Mucosa of descending colon (tissue), 3 donors: ENCODE data around the gene TMEM151A. TPM values are rescaled to one million over a fixed set of nuclear protein-coding genes. Genes with fewer than 3 reads are reported as not detected.
"Not testable (repeated sequence)": the region's sequence is repeated elsewhere in the genome, so short reads cannot be mapped to it uniquely, and the experiment has no call there.

Experiments
- ATAC-seq: fragments of 200-7000 bp; cut with Tn5 transposase; one replicate; pipeline ENCODE4 v1.9.1; 2020; ENCODE audit warnings: mild to moderate bottlenecking, moderate library complexity
- DNase-seq, 3 donors: peaks; one replicate each; pipeline ENCODE4 v3.0.0-alpha.2; 2020
- H3K36me3 ChIP-seq: fragments of 200-600 bp; one replicate; pipeline ENCODE4 v1.8.0; 2021; ENCODE audit warnings: low read depth, mild to moderate bottlenecking
- H3K4me1 ChIP-seq: fragments of 200-600 bp; one replicate; pipeline ENCODE4 v1.8.0; 2021; ENCODE audit warnings: low read depth, mild to moderate bottlenecking
- H3K4me3 ChIP-seq: fragments of 200-600 bp; one replicate; pipeline ENCODE4 v1.8.0; 2021; ENCODE audit warnings: mild to moderate bottlenecking
- H3K9me3 ChIP-seq: fragments of 200-600 bp; one replicate; pipeline ENCODE4 v1.8.0; 2021; ENCODE audit warnings: mild to moderate bottlenecking
- CTCF ChIP-seq: fragments of 200-600 bp; IDR thresholded peaks from one replicate; pipeline ENCODE4 v1.8.0; 2022; ENCODE audit warnings: antibody characterized with exemption, mild to moderate bottlenecking
- intact Hi-C, 2 donors: fragments of 100-400 bp; cut with DNase I in 1 of 2; cut with micrococcal nuclease in 1 of 2; formaldehyde crosslinking; loops; one replicate each; pipeline versions ENCODE4 v1.11.0 to v1.11.1; 2022; cut with DNase I, micrococcal nuclease
- total RNA-seq, 3 donors: library from RNA; stranded (reverse); fragmentation: NEBNext Ultra II Directional in 2 of 3; extraction: Animal tissue kit (Norgen Biotek cat#: 25700) in 2 of 3; gene quantifications; one replicate each; pipeline versions ENCODE4 v1.2.1 to v1.2.4, GENCODE V29; 2021 to 2023
- donor health status: DM: no; HTN: no; CAD: no; lungs with moderate emphysema.
- donor health status: DM: no; HTN: no; CAD: no.
- donor health status: DM: no; HTN: yes; CAD: no.

The TMEM151A gene
- total RNA-seq, 3 donors from 2014 or later, result 0.17 to 0.38 (median 0.27) TPM

- Histone ChIP-seq H3K4me3 (no peak overlapping the region), H3K4me1 (peaks cover 4% of the 10 kb centered on the region), H3K36me3 (no peaks in the 10 kb centered on the region), H3K9me3 (no peaks in the 10 kb centered on the region)
- intact Hi-C loops, result no loop called here
- TF ChIP-seq CTCF, result no peak
- ATAC-seq (no peak), DNase-seq (no peak)
Measured at GRCh38 chr11:66275396-66275795, 16.3 kb upstream of the TMEM151A start.

GRCh38 chr11:66275984-66276612 lies 15.6 kb upstream of the TMEM151A start:
- H3K36me3 ChIP-seq, result no peaks in the 10 kb centered on the region
- H3K4me3 ChIP-seq, result no peak overlapping the region
- peaks cover 4% of the 10 kb centered on the region for H3K4me1 ChIP-seq
- no peak for DNase-seq
- intact Hi-C loops, result no loop called here
- TF ChIP-seq CTCF, result no peak
- ATAC-seq, result no peak
- H3K9me3 ChIP-seq, result no peaks in the 10 kb centered on the region

GRCh38 chr11:66276619-66277018 lies 15.1 kb upstream of the TMEM151A start:
- not testable (repeated sequence) for H3K36me3 ChIP-seq, H3K4me3 ChIP-seq

GRCh38 chr11:66277064-66277463 lies 14.6 kb upstream of the TMEM151A start:
- H3K9me3 ChIP-seq, intact Hi-C loops, H3K36me3 ChIP-seq, DNase-seq, H3K4me1 ChIP-seq, H3K4me3 ChIP-seq, ATAC-seq: not testable (repeated sequence)

More at GRCh38 chr11:66276619-66277018, 15.1 kb upstream of the TMEM151A start:
- H3K4me1 ChIP-seq, ATAC-seq, intact Hi-C loops, DNase-seq, H3K9me3 ChIP-seq: not testable (repeated sequence)

GRCh38 chr11:66277471-66278362 lies 14.0 kb upstream of the TMEM151A start, which contains the start of gene CNIH2:
TSS of gene CNIH2 (plus strand) at chr11:66278175. CDS start at chr11:66278457, 282 bp downstream.
- peaks cover 7% of the 10 kb centered on the region for H3K4me1 ChIP-seq
- no peaks in the 10 kb centered on the region for H3K9me3 ChIP-seq
- no peak within 1 kb of the TSS for H3K4me3 ChIP-seq
- no peak for TF ChIP-seq CTCF
- no peaks in the 10 kb centered on the region for H3K36me3 ChIP-seq
- peak; percentile 37 to 65 (median 51) for DNase-seq
- intact Hi-C loops, result no loop called here
- peak; percentile 42 for ATAC-seq

GRCh38 chr11:66278363-66279091 lies 13.2 kb upstream of the TMEM151A start:
- H3K9me3 ChIP-seq, result no peaks in the 10 kb centered on the region
- ATAC-seq, result no peak
- no peaks in the 10 kb centered on the region for H3K36me3 ChIP-seq
- H3K4me1 ChIP-seq, result peaks cover 10% of the 10 kb centered on the region
- H3K4me3 ChIP-seq, result no peak overlapping the region
- DNase-seq, result peak in 1 of 3 donors; percentile 45
- TF ChIP-seq CTCF, result no peak
- intact Hi-C loops, result no loop called here
